Hematopoietic multipotent progenitor cell treated with erythropoietin and hydrocortisone succinate and interleukin-3 and kit ligand, for 4 days (in vitro differentiated cells): ENCODE results near the gene NLN.
"Not testable (repeated sequence)": the region's sequence is repeated elsewhere in the genome, so short reads cannot be mapped to it uniquely, and the experiment has no call there.

Experiments used
- DNase-seq: peaks from one replicate; pipeline ENCODE4 v3.0.0-alpha.2; 2015

Gene NLN

DNA sequence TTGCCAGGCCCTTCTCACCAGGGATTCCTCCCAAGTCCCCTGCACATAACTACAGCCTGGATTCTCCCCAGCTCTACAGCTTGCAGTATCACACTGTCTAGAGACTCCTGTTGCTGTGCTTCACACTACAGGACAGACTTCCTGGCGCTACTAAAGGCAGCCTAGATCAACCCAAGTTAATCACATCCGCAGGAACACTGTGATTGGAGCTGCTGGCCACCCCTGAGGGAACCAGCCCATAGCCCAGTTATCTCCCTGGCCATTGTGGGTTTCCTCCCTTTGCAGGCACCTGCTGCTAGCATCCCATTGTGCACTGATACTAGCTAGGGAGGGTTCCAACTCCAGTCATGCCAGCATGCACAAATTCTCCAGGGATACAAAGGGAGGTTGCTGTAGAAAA lies 53.5 kb downstream of the NLN start:
- no peak for DNase-seq

DNA sequence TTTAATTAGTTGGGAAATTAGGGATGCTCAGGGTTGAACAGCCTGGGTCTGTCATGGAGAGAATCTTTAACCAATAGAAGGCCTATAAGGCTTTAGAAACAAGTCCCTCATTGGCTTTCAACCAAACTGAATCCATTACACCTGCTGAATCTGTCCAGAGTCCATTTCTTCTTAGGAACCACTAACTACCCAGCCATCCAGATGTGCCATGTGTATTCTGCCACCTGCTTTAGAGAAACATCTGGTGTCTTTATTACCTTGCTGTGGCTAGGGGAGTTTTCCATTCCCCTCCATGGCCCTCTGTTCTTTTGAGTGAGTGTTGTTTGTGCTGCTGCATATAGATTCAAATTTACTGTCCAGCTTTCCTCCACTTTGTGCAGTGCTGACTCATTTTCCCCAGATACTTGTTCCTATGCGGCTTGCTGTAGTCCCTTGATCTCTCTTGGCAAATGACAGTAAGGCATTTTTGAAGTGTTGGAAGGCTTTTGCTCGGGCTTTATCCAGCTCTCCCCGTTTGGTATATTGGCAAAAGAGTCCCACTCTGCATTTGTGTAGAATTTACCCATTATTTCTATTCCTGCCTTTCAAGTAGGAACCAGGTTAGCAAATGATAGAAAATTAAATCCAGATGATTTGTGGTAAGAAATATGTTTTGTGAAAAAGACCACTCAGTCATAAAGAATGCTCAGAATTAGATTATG lies 54.6 kb downstream of the NLN start:
- no peak for DNase-seq

DNA sequence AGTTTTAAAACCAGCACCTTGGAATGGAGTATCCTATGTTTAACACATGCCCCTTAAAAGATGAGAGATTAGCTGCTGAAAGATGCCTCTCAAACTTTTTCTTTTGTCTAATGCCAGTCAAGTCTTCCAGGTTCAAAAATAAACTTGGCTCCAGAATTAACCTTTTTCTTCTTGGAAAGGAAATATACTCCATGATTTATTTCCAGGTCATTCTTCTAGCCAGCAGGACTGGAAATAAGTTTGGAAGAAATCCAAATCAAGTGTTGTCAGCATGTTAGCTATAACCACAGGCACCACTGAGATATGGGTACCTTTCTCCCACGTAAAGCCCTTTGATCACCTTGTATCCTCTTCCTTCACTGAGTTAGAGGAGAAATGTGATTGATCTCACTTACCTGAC lies 56.1 kb downstream of the NLN start:
- no peak for DNase-seq

DNA sequence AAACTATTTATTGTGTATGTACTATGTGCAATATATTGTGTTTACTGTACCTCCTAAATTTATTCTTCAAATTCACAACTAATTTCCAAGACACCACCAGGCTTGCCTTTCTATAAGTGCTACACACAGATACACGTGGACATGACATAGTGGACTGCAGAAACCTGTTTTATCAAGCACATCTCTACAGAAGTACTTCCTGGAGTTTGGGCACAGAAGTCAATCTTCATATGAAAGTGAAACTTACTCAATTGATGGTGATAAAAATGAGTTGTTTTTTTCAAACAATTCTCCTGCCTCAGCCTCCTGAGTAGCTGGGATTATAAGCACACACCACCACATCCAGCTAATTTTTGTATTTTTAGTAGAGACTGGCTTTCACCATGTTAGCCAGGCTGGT lies 57.6 kb downstream of the NLN start:
- DNase-seq, result peak; percentile 29

DNA sequence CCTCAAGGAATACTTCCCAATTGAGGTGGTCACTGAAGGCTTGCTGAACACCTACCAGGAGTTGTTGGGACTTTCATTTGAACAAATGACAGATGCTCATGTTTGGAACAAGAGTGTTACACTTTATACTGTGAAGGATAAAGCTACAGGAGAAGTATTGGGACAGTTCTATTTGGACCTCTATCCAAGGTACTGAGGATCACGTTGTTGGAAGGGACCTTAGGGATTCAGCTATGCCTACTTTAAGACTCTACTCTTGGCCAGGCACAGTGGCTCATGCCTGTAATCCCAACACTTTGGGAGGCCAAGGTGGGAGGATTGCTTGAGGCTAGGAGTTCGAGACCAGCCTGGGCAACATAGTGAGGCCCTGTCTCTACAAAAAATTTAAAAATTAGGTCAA lies 66.3 kb downstream of the NLN start:
- not testable (repeated sequence) for DNase-seq

DNA sequence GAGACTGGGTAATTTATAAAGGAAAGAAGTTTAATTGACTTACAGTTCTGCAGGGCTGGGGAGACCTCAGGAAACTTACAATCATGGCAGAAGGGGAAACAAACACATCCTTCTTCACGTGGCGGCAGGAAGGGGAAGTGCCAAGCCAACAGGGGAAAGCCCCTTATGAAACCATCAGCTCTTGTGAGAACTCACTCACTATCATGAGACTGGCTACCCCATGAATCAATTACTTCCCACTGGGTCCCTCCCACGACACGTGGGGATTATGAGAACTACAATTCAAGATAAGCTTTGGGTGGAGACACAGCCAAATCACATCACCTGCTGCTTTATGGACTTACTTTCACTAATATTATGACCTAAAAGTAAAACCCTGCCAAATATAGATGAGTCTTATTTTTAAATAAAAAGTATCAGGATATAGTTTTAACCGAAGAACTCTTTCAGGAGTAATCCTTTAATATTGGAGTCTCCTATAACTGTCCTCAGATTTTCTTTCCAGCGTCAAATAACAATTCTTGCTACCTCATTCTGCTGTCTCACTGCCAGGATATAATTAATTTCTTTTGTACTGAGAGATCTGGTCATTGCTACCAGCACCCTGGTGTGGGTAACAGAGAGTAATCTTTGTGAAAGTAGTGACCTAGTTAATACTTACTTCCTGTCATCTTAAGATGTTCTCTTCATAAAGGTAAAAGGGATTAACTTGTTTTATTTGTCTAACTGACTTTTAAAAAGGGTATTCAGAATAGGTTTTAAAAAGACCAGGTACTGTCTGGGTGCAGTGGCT lies 68.6 kb downstream of the NLN start:
- DNase-seq, result peak; percentile 66

DNA sequence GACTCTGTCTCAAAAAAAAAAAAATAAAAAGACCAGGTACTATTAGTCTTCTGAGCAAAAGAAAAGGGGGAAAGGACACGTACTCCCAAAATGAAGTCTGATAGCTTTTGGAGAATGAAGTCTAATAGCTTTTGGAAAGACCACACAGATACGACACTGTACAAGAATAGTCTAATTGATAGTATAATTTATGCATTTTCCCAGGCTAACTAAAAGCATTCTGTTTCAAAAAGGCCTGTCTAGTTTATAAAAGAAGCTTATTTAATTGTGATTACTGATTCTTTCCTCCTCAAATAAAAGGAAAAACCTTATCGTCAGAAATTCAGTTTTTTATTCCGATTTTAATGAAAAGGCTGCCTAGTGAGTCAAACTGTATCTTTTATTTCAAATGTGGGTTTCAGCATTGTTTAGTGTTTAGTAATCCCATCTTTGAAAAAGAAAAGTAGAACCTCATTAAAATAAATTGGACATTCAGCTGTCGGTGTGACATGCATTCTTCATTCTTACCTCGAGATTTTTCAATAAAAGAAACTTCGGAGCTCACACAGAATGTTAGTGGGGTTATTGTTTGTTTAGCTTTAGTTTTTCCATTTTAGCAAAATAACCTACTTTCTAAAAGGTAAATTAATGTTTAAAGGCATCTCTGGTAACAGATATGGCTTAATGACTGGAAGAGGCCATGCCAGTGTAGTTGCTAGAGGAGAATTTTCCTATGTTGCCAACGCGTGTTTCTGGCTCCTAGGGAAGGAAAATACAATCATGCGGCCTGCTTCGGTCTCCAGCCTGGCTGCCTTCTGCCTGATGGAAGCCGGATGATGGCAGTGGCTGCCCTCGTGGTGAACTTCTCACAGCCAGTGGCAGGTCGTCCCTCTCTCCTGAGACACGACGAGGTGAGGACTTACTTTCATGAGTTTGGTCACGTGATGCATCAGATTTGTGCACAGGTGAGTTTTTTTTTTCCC lies 70.0 kb downstream of the NLN start:
- no peak for DNase-seq

DNA sequence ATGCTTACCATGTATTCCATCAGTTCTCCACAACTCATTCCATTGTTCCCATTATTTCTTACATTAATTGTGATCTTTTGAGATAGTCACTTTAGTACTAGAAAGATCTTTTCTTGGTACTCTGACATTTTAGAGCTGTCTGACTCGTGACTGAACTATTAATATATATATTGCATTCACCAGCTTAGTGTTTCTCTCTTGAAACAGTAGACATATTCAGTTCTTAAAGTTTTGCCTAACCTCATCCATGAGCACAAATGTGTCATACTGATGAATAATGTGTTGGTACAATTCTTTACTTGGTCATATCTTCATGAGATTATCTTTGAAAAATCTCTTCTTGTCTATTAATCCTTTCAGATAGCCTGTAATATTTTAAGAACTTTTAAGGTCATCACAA lies 74.3 kb downstream of the NLN start:
- DNase-seq, result no peak

DNA sequence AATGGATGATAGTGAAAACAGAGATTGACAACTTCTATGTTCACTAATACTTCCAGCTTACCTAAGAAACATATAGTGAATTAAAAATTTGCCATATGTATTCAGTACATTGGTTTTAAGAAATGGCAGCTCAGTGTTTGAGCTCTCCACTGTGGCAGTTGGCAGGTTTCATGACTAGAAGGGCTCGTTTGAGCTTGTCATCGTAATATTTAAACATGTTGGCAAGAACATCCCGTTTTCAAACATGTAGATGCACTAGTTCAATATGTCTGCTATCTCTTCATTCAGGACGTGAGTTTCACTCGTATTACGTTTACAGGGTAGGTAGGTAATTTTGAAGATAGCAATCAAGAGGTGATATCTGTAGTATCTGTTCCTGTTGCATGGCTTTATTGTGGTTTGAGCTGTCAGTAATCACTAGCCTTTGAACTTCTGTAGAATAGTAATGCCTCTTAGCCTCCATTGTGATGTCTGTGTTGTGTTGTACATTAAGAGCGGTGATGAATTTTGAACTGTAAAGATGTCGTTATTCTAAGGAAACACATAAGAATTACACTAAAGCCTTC lies 74.8 kb downstream of the NLN start:
- no peak for DNase-seq

DNA sequence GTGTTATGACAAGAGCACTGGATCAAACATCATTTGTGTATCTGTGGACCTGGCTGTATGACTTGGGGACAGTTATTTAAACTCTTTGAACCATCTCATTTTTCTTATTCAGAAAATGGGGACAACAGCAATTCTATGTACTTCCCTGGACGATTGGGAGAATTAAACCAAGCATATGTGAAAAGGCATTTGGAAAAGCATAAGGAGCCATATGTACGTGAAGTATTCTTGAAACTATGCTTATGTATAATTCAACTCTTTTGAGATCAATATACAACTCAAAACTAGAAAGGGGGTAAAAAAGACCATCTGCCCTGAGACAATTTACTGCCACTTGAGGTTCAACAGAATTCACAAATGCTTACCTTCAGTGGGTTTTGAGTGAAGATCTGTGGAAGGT lies 75.5 kb downstream of the NLN start:
- DNase-seq, result no peak

DNA sequence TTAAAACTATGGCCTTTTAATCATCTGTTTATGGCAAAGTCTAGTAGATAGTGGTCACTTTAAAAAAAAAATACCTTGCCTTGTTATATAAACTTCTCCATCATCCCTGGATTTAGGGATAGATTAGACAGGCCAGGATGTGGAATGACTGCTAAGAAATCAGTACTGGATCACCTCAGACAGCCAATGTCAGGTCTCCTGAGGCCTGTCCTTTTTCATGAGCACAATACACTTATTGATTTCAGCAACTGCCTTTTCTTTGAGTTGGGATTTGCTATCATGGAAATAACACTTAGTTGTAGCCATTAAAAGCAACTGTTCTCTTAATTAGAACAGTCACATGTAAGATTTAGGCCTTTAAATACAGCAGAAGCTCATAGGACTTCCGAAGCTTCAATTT lies 77.9 kb downstream of the NLN start:
- DNase-seq, result no peak

DNA sequence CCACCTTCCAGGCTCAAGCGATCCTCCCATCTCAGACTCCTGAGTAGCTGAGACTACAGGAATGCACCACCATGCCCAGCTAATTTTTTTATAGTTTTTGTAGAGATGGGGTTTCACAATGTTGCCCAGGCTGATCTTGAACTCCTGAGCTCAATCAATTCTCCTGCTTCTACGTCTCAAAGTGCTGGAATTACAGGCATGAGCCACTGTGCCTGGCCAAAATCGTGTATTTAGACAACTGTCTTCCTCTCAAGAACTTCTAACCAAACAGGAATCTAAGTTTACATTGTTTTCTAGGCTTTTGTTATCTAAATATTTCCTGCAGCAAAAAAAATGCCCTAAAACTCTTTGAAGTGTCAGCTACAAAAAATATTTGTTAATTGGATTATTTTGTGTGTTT lies 78.8 kb downstream of the NLN start:
- DNase-seq, result no peak

DNA sequence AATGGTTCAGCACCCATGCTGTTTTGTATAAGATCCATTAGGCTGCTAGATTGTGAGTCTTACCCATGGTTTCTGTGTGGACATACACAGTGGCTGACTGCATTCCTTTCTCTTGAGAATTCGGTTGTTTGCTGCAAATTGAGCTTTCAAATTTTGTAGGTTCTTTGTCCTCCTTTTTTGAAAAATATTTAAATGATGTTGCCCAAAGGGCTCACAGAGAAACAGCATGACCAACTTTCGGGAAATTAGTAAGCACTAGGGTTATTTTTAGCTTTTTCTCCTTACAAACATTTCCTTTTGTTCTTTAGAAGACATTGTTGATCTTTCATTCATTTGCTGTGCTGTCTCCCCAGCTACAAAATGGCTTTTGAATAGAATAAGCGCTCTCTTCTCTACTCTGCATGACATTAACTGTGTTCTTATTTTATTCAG lies 79.4 kb downstream of the NLN start:
- no peak for DNase-seq

DNA sequence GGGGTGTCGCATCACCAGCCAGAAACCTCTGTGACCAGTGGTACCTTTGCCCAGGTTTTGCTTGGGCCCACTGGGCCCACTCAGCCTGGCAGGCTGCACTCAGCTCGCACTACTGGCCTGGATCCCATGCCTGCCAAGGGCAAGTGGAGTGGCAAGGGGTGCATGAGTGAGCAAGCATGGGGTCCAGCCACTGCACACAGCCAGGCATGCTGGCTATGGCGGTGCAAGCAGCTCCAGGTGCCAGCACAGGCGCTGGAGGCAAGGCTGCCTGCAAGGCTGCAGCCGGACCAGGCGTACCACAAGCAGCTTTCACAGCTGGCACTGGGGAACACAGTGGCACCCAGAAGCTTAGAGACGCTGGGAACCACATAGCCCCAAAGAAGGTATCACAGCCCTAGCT lies 80.1 kb downstream of the NLN start:
- DNase-seq, result no peak

DNA sequence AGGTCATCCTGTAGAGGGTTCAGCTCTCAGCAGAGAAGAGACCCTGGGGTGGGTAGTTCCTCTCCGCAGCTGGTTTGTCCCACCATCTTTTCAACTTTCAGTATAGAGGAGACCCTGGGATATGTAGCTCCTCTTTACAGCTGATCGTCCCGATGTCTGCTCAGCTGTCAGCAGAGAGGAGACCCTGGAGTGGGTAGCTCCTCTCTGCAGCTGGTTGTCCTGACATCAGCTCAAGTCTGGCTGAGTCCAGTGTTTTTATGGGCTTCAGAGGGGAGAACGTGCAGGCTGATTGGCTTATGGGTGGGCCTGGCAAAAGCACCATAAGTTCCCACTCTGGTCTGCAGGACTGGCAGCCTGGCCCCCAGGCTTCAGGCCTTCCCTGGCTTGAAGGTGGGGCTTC lies 80.8 kb downstream of the NLN start:
- no peak for DNase-seq

DNA sequence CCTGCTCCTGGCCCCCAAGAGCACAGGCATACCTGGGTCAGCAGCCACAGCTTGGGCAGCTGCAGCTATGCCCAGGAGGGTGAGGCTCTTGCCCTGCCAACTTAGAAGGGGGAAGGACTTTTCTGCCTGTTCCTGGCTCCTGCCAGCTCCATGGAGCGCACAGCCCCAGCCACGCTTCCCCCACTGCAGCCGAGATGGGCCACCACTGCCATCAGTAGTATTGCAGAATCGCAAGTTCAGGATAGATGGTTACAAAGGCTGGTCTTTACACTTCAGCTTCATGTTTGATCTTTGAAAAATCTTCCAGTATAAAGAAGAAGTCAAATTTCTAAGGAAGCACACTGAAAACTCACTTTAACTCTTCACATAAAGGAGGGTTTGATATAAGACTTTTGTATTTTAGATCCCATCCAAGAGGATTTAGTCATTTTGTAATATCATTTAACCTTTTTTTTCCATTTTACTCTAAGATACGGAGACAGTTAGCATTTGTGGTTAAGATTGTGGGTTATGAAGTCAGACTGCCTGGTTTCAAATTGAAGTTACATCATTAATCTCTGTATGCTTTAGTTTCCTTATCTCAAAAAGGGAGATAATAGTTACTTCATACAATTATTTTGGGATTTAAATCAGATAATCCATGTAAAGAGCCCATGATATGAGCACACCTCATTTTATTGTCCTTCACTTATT lies 81.8 kb downstream of the NLN start:
- peak; percentile 68 for DNase-seq

DNA sequence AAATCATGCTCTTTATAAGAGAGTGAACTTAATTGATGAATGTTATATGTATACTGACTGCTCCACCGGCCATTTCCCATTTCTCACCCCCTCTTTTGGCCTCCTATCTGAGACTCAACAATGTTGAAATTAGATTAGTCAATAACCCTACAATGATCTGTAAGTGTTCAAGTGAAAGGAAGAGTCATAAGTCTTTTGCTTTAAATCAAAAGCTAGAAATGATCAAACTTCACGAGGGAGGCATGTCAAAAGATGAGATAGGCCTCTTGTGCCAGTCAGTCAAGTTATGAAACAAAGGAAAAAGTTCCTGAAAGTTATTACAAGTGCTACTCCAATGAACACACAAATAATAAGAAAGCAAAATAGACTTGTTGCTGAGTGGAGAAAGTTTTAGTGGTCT lies 83.1 kb downstream of the NLN start:
- DNase-seq, result no peak

DNA sequence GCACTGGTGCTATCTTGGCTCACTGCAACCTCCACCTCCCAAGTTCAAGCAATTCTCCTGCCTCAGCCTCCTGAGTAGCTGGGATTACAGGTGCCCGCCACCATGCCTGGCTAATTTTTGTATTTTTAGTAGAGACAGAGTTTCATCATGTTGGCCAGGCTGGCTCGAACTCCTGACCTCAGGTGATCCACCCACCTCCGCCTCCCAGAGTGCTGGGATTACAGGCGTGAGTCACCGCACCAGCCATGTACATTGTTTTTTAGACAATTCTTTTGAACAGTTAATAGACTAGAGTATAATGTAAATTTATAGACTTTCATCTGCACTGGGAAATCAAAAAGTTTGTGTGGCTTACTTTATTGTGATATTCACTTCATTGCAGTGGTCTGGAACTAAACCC lies 85.5 kb downstream of the NLN start:
- not testable (repeated sequence) for DNase-seq

DNA sequence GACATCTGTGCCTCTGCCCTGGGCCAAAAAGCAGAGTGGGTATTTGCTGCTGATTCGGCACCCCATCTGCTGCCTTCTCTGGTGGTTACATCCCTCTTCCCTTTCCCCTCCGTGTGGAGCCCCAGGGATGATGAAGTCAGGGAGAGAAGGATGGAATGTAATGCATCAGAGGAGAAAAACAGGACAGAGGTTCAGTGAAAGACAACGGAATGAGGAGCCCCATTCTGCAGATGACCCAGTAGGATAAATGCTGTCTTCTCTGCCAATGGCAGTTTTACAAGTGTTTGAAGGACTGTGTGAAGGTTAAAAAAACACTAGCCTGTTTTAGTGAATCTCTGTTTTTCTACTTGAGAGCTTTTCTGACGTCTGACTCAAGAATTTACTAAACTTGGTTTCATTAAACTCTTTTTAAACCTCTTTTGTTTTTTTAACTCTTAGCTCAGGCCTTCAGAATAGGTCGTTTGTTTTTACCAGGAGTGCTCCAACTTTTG lies 86.3 kb downstream of the NLN start:
- no peak for DNase-seq

DNA sequence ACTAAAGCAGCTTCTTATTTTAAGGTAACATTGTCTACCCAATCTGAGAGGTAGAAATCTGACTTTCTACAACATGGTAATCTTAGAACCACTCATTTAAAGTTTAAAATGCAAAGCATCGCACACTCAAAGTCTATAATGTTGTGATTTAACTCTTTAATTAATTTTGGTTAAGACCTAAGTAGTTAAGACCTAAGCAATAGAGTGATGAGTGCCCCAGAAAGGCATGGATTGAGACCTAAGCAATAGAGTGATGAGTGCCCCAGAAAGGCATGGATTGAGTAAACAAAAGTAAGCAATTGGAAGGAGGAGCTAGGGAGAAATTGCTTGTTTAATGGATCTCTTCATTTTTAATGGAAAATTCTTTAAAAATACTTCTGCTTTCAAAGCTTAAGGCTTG lies 86.8 kb downstream of the NLN start:
- no peak for DNase-seq

DNA sequence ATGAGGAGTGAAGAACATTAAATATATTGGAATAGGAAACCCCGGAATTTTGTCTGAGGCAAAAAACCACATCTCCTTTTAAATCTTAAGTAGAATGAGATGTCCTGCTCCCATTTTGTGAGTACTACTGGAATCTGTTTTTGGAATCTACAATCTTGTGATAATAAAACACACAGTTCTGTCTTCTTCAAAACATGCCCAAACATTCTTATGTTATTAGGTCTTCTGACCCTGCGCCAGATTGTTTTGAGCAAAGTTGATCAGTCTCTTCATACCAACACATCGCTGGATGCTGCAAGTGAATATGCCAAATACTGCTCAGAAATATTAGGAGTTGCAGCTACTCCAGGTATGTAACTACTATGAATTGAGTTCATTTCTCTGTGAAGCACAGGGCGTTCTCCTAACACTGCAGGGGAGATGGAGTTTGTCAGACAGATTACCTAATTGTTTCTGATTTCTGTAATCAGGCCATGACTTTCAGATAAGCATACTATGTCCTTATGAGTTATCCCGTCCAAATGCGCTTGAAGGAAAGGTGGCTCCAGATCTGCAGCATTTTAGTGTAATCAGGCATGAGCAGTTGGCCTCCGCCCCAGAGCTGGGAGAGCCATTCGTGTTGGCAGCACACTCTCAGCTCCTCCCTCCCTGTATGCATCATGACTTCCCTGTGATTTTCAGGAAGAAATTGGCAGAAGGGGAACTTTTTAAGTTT lies 88.0 kb downstream of the NLN start:
- peak; percentile 51 for DNase-seq

DNA sequence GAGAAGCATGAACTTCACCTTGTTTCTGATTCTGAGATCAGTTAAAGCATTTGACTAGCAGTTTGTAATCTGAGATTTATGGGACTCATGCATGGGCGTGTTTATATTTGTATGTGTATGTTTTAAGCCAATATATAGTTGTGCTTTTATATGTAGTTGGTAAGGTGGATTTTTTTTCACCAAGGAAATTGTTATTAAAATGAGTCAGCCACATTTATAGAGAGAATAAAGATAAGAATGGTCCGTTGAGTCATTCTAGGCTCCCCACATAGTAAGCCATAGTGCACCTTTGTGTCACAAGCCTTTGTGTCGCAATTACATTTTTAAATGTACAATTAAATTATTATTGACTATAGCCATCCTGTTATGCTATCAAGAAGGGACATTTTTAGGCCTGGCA lies 89.0 kb downstream of the NLN start:
- DNase-seq, result no peak
